ENCODE data around the gene BMPR1B.

DNA sequence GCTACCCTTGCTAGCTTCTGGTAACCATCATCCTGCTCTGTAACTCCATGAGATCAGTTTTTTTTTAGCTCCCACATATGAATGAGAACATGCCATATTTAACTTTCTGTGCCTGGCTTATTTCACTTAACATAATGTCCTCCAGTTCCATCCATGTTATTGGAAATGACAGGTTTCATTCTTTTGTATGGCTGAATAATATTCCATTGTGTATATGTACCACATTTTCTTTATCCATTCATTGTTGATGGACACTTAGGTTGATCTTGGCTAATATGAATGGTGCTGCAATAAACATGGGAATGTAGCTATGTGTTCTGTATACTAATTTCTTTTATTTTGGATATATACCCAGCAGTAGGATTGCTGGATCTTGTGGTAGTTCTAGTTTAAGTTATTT lies 204.7 kb downstream of the BMPR1B start:
- TF ChIP-seq POLR2A (IDR thresholded peaks at IDR 0.05) (no peak), CTCF (IDR thresholded peaks at IDR 0.05) (no peak)

Measured in lower leg skin (tissue), 3 donors.